Mucosa of rectum (tissue), 2 donors: ENCODE data around the gene PDZD7.
A peak's percentile ranks its signal among the peaks of the same experiment; 100 is the strongest.

ENCODE experiments used
- H3K27ac ChIP-seq, 2 donors: one replicate each; pipeline ENCODE4 v1.7.0; 2013; ENCODE audit warnings: inconsistent platforms in 2 of 2, low read depth in 2 of 2, low read length in 2 of 2
- H3K27me3 ChIP-seq, 2 donors: one replicate each; pipeline ENCODE4 v1.7.0; 2013; ENCODE audit warnings: low read length in 2 of 2; ENCODE audit not compliant: control insufficient read depth in 2 of 2, insufficient read depth in 2 of 2
- H3K36me3 ChIP-seq, 2 donors: one replicate each; pipeline ENCODE4 v1.7.0; 2013; ENCODE audit warnings: low read length in 2 of 2; ENCODE audit not compliant: control insufficient read depth in 2 of 2, insufficient read depth in 2 of 2
- H3K4me1 ChIP-seq, 2 donors: one replicate each; pipeline ENCODE4 v1.7.0; 2013; ENCODE audit warnings: low read length in 2 of 2, mild to moderate bottlenecking in 1 of 2; ENCODE audit not compliant: control insufficient read depth in 2 of 2, insufficient read depth in 2 of 2
- H3K4me3 ChIP-seq, 2 donors: one replicate each; pipeline ENCODE4 v1.7.0; 2013; ENCODE audit warnings: low read length in 2 of 2
- H3K9ac ChIP-seq, 2 donors: one replicate each; pipeline ENCODE4 v1.7.0; 2013; ENCODE audit warnings: low read length in 2 of 2, low read depth in 1 of 2, mild to moderate bottlenecking in 1 of 2
- H3K9me3 ChIP-seq, 2 donors: one replicate each; pipeline ENCODE4 v1.7.0; 2013; ENCODE audit warnings: low read length in 2 of 2; ENCODE audit not compliant: control insufficient read depth in 2 of 2
- donor health status: healthy.
- donor health status: Normal muscosa, but diverticular disease.

Gene PDZD7

GRCh38 chr10:101020427-101021075 is 10.4 kb downstream of the PDZD7 start:
- H3K4me3 ChIP-seq: no peak overlapping the region
- peaks cover 0 to 2% of the 10 kb centered on the region in 2 donors for H3K27me3 ChIP-seq
- no peaks in the 10 kb centered on the region for H3K9me3 ChIP-seq
- no peak overlapping the region for H3K27ac ChIP-seq
- no peak overlapping the region for H3K9ac ChIP-seq
- H3K4me1 ChIP-seq: peaks cover 0 to 4% of the 10 kb centered on the region in 2 donors
- H3K36me3 ChIP-seq: no peaks in the 10 kb centered on the region

- no peak overlapping the region for H3K4me3 ChIP-seq
- H3K27ac ChIP-seq: no peak overlapping the region
- no peaks in the 10 kb centered on the region for H3K36me3 ChIP-seq
- no peaks in the 10 kb centered on the region for H3K9me3 ChIP-seq
- no peak overlapping the region for H3K9ac ChIP-seq
- peaks cover 0 to 2% of the 10 kb centered on the region in 2 donors for H3K27me3 ChIP-seq
- H3K4me1 ChIP-seq: peaks cover 0 to 4% of the 10 kb centered on the region in 2 donors
Measured at GRCh38 chr10:101019440-101019703, 11.6 kb downstream of the PDZD7 start.

GRCh38 chr10:101018600-101019439 is 12.1 kb downstream of the PDZD7 start:
- Histone ChIP-seq H3K9me3 (no peaks in the 10 kb centered on the region), H3K27me3 (peaks cover 0 to 2% of the 10 kb centered on the region in 2 donors), H3K4me1 (peaks cover 0 to 4% of the 10 kb centered on the region in 2 donors), H3K4me3 (no peak overlapping the region), H3K9ac (peak overlapping the region in 1 of 2 donors; percentile 14), H3K27ac (no peak overlapping the region), H3K36me3 (no peaks in the 10 kb centered on the region)

GRCh38 chr10:101018118-101018599 is 12.8 kb downstream of the PDZD7 start:
- H3K36me3 ChIP-seq: no peaks in the 10 kb centered on the region
- peaks cover 0 to 2% of the 10 kb centered on the region in 2 donors for H3K27me3 ChIP-seq
- peaks cover 2 to 4% of the 10 kb centered on the region in 2 donors for H3K4me1 ChIP-seq
- no peak overlapping the region for H3K4me3 ChIP-seq
- H3K27ac ChIP-seq: no peak overlapping the region
- H3K9me3 ChIP-seq: no peaks in the 10 kb centered on the region
- peak overlapping the region in 1 of 2 donors; percentile 14 for H3K9ac ChIP-seq

- no peak overlapping the region for H3K4me3 ChIP-seq
- H3K9ac ChIP-seq: no peak overlapping the region
- H3K27ac ChIP-seq: no peak overlapping the region
- H3K9me3 ChIP-seq: no peaks in the 10 kb centered on the region
- H3K36me3 ChIP-seq: no peaks in the 10 kb centered on the region
- H3K27me3 ChIP-seq: peaks cover 0 to 2% of the 10 kb centered on the region in 2 donors
- H3K4me1 ChIP-seq: peaks cover 4% of the 10 kb centered on the region in 2 donors
Measured at GRCh38 chr10:101016814-101017213, 14.1 kb downstream of the PDZD7 start.

- peaks cover 4% of the 10 kb centered on the region in 2 donors for H3K4me1 ChIP-seq
- H3K27ac ChIP-seq: no peak overlapping the region
- H3K9ac ChIP-seq: no peak overlapping the region
- no peaks in the 10 kb centered on the region for H3K9me3 ChIP-seq
- no peak overlapping the region for H3K4me3 ChIP-seq
- peaks cover 0 to 2% of the 10 kb centered on the region in 2 donors for H3K27me3 ChIP-seq
- no peaks in the 10 kb centered on the region for H3K36me3 ChIP-seq
Measured at GRCh38 chr10:101015582-101015973, 15.4 kb downstream of the PDZD7 start.

- Histone ChIP-seq H3K27ac (no peak overlapping the region), H3K9me3 (no peaks in the 10 kb centered on the region), H3K4me1 (peaks cover 4% of the 10 kb centered on the region in 2 donors), H3K9ac (no peak overlapping the region), H3K36me3 (no peaks in the 10 kb centered on the region), H3K27me3 (peaks cover 0 to 2% of the 10 kb centered on the region in 2 donors), H3K4me3 (no peak overlapping the region)
Measured at GRCh38 chr10:101014966-101015581, 15.9 kb downstream of the PDZD7 start.

- Histone ChIP-seq H3K27me3 (peaks cover 0 to 2% of the 10 kb centered on the region in 2 donors), H3K27ac (no peak overlapping the region), H3K4me3 (no peak overlapping the region), H3K9me3 (no peaks in the 10 kb centered on the region), H3K4me1 (peaks cover 4% of the 10 kb centered on the region in 2 donors), H3K9ac (no peak overlapping the region), H3K36me3 (no peaks in the 10 kb centered on the region)
Measured at GRCh38 chr10:101014230-101014884, 16.6 kb downstream of the PDZD7 start.

- Histone ChIP-seq H3K4me1 (peaks cover 0 to 4% of the 10 kb centered on the region in 2 donors), H3K36me3 (no peaks in the 10 kb centered on the region), H3K9me3 (no peaks in the 10 kb centered on the region), H3K4me3 (peak overlapping the region in 1 of 2 donors; percentile 1), H3K27ac (no peak overlapping the region), H3K9ac (no peak overlapping the region), H3K27me3 (no peaks in the 10 kb centered on the region)
Measured at GRCh38 chr10:101013365-101013825, 17.5 kb downstream of the PDZD7 start.
